Measurements from ENCODE around the gene PNPO.

DNA sequence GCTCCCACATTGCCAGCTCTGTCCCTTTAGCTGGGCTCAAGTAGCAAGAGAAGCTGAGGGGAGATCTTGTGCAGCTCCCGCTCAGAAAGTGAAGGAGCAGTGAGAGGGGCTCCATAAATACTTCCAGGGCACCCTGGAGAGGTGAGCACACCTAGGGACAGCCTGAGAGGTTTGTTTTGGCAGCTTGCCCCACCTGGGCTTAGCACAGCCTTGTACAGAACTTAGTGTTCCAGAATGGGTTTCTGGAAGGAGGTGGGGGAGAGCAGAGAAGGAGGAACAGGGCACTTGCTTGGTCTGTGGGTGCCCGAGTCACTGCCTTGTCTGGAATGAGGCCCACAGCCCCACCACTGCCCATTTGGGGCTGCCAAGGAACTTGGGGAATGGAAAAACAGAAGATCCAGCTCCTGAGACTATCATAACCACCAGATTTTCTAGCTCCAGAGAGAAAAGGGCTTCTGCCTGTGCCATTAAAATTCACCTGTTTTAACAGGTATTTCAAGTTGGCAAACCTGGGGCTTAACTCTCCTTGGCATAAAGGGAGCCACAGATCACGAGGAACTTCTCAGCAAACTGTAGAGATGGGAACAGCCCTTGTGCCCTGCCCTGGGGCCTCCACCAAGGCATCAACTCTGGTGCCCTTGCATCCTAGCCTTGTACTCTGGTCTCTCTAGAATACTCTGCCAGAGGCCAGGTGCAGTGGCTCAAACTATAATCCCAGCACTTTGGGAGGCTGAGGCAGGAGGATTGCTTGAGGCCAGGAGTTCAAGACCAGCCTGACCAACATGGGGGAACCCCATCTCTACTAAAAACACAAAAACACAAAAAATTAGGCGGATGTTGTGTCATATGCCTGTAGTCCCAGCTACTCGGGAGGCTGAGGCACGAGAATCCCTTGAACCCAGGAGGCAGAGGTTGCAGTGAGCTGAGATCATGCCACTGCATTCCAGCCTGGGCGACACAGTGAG lies 14.4 kb downstream of the PNPO start:
- TF ChIP-seq, protein P1, sequence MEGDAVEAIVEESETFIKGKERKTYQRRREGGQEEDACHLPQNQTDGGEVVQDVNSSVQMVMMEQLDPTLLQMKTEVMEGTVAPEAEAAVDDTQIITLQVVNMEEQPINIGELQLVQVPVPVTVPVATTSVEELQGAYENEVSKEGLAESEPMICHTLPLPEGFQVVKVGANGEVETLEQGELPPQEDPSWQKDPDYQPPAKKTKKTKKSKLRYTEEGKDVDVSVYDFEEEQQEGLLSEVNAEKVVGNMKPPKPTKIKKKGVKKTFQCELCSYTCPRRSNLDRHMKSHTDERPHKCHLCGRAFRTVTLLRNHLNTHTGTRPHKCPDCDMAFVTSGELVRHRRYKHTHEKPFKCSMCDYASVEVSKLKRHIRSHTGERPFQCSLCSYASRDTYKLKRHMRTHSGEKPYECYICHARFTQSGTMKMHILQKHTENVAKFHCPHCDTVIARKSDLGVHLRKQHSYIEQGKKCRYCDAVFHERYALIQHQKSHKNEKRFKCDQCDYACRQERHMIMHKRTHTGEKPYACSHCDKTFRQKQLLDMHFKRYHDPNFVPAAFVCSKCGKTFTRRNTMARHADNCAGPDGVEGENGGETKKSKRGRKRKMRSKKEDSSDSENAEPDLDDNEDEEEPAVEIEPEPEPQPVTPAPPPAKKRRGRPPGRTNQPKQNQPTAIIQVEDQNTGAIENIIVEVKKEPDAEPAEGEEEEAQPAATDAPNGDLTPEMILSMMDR (IDR thresholded peaks at IDR 0.05): no peak
- TF ChIP-seq POLR2A (IDR thresholded peaks at IDR 0.05): peak; percentile 32
